Epidermal melanocyte (primary cell): ENCODE measurements around the gene SNED1.
"Not testable (repeated sequence)": the region's sequence is repeated elsewhere in the genome, so short reads cannot be mapped to it uniquely, and the experiment has no call there.

ENCODE experiments used
- DNase-seq: peaks from one replicate; pipeline ENCODE4 v3.0.0; 2011; ENCODE audit warnings: low spot score; ENCODE audit not compliant: insufficient read length

Gene SNED1

DNA sequence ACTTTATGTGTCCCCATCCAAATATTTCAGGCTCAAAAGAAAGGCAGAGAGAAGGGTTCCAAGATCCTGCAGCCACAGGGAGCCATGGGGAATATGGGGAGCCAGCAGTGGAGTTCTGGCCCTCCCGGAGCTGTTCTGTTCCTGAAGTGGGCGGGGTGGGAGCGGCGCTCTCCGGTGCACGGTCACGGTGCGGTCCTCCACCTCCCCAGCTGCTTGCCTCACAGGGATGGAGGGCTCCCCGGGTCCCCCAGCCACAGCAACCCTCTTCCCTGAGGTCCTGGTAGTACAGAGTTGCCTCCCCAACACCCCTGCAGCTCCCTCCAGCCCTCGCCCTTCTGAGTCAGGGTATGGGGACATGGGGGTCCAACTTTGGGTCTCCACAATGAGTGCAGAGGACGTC, 26.2 kb upstream of the SNED1 start:
- DNase-seq: no peak

DNA sequence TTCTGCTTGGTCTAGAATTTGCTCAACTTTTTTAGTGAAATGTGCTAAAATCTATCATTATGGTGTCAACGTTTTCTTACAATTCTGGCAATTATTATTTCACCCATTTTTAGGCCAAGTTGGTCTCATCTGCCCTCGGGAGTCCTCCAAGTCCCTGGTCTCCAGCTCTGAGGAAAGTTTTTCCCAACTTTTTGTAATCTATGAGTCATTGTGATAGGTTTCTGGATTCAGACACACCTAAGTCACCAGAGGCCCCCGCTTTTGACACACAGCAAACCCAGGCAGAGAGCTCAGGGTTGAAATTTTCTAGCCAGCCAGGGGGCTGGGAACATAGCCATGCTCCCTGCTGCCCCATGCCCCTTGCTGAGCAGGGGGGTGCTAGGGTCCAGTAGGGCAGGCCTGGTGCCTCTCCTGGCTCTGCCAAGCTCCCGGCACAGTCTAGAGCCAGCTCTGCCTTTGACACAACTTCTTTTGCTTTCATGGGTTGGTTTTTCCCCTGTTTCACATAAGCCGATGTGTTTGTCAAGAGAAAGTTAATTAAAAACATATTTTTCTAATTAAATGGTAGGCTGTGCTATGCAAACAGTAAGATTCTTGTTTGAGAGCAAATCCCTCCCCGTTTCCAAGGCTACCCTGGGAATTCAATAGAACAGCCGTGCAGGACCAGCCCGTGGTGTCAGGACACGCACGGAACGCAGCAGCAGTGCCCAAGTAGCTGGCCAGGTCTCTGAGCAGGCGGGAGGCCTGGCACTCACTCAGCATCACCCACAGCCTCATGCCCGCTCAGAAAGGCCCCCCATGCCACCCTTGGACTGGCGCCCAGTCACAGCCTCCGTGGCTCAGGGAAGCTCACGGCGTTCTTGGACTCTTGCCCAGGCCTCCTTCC, 25.5 kb upstream of the SNED1 start:
- peak; percentile 89 for DNase-seq

DNA sequence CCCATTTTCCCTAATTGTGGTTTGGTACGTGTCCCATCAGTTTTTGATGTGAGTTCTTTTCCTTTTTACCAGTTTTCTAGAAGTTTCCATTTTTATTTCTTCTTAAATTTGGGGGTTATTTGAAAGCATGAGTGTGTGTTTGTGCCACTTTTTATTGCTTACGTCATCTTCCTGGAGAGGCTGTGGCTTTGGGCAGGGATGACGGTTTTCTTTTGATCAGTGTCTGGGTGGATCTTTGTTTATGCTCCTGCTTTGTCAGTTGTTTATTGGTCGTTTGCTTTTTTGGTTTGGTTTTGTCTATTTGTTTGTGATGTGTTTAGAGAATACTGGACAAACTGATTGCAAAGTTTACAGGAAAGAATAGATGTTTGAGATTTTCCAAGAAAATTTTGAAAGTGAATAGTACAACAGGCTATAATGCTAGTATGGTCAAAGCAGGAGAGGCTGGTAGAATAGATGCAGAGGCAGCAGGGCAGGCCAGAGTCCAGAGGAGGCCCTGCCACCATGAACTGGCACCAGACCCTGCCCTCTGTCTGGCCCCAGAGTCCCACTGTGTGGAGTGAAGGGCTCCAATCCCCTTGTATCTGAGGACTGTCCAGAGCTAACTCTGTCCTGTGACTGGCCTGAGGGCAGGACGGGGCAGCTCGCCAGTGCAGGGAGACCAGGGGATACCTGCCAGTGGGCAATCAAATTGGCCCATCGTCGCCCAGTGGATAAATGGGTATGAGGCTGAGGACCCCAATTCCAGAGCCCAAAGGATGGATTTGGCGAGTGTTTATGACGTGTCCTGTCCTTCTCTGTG, 23.4 kb upstream of the SNED1 start:
- no peak for DNase-seq

DNA sequence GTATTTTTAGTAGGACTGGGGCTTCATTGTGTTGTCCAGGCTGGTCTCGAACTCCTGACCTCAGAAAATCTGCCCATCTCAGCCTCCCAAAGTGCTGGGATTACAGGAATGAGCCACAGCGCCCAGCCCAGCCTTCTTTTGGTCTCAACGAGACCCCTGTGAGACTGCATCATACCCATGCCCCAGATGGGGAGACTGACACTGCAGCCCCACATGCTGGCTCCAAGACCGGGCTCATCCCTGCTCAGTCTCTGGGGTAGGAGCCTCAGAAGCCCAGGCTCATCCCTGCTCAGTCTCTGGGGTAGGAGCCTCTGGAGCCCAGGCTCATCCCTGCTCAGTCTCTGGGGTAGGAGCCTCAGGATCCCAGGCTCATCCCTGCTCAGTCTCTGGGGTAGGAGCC, 22.5 kb upstream of the SNED1 start:
- not testable (repeated sequence) for DNase-seq

DNA sequence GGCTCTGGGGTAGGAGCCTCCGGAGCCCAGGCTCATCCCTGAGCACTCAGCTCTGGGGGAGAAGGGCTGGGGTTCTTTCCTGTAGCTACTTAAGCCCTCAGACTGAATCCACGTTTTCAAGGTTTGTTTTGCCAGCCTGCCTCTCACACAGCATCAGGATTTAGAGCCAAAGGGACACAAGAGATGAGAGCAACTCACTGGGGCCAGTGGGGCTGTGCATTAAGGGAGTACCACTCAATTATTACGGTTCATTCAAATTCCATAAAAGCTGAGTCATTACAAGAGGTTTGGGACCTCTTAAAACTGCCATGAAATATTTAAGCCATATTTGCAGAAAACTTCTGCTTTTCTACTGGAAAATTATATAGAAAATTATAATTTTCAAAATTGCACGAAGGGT, 17.1 kb upstream of the SNED1 start:
- no peak for DNase-seq

DNA sequence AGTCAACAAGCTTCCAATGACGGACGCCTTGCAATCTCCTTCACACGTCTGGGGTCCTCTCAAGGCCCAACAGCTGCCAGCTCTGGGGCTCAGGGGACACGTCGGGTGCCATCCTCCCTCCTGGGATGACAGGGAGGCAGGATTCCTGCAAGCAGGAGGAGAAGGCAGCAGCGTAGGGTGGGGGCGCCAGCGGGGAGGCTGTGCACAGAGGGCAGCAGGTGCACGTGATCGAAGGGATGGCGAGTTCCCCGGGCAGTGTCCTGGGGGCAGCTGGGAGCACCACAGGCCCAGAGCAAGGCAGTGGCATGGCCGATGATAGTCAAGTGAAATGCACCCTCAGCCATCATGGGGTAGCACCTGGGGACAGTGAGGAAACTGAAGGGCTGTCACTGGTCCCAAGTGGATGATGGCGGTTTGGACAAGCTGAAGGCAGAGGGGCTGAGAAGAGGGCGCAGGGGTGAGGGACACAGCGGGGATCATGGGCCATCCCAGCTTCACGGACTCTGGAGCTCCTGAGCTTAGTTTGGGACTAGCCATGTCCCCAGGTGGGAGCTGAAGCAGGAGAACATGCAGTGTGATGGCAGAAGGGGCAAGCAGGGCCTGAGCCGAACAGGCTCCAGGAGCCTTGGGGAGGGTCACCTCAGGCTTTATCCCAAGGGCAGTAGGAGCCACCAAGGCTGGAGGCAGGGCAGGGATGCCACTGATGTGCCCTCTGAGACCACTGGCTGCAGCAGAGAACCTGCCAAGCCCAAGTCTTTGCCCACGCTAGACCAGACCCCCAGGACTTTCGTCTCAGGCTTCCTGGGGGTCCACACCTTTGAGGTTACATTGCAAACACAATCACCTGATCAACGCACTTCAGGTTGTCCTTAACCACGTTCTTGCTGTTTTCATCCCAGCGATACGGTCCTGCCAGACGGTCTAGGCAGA, 16.3 kb upstream of the SNED1 start:
- DNase-seq: no peak

DNA sequence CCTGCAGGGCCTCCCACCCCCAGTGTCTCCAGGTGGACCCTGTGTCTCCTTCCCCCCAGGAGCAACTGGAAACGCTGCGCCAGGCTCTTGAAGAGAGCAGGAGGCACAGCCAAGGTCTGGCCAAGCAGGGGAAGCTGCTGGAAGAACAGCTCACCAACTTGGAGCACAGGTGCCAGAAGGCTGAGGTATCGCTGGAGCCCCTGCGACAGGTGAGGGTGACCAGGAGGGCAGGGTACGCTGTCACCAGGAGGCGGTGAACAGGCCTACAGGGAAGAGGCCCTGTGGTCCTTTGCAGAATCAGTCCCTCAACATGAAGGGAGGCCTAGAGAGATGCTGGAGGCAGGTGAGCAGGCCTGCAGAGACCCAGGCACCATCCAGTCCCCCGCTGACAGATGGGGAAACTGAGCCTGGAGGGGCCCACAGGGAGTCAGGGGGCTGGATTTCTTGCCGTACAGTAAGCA, 15.6 kb upstream of the SNED1 start:
- DNase-seq: no peak

DNA sequence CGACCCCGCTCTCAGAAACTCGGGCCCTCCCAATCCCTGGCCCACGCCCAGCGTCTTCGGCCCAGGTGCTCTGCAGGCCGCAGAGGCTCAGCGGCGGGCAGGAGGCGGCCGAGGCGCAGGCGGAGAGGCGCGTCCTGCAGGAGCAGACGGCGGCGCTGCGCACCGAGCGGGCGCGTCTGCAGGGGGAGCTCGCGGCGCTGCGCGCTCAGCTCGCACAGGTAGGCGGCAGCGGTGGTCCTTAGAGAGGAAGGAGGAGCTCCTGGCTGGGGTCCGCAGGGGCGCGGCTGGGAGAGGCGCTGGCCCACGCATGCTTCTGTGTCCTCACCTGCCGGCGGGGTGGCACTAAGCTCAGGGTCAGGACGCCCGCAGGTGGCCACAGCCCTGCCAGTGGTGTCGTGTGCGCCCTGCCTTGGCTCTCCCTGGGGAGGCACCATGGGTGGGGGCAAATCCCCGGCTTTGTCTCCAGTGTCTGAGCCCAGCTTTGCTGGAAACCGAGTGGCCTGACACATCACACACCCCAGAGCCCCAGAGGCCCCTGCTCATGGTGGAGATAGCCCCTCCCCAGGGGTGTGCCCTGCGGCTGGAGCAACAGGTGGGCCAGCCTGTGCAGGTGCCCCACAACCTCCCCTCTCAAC, 14.9 kb upstream of the SNED1 start:
- no peak for DNase-seq

DNA sequence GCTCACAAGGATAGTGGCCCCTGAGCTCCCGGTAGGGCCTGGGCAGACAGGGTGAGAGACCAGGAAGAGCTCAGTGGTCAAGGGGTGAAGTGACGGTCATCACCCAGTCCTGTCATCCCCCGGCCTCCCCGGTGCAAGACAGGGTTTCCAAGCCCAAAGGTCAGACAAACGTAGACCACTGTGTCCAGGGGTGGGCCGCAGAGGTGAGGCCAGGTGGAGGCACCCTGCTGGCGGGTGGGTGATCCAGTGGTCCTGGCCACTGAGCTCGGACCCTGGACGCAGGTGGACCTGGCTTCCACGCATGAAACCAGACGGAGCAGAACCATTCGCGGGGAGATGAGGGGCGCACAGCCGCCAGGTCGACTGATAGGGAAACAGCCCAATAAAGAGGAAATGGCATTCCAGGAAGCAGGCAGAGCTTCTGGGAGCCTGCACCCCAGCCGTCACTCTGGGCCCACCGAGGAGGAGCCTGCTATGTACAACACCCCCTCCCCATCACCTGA, 14.4 kb upstream of the SNED1 start:
- no peak for DNase-seq

DNA sequence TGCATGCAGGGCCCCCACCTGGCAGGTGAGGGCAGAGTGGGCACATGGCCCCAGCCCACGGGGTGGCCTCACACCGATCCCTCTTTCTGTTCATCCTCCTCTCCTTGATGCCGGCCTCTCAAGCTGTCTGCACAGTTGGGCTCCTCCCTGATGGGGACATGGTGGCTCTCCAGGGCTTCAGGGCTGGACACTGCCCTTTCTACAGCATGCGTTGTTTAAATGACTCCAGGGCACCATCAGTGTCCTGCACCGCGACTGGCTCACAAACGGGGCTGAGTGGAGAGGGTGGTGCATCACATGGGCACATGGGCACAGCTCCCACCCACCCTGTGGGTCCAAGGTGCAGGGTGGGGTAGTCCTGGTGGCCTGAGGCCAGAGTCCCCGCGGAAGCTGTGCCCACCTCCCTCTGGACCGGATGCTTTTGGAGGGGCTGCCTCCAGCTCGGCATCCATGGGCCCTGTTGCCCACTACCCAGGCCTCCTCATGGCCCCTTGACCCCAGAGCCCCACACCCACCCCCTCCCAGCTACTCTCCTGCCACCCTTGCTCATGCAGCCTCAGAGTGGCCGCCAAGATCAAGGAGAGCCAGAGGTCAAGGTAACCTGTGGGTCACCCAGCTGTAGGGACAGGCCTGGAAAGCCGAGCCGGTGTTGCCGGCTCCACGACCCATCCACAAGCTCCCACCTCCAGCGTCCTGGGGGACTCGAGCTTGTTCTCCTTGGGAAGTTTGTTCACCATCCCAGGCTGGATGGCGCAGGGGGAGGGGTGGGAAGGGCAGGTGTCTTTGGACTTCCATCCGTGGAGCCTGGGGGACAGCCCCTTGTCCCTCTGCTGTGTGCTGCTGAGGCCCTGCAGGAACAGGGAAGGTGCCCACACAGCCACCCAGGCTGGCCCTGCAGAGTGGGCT, 12.3 kb upstream of the SNED1 start:
- DNase-seq: no peak

DNA sequence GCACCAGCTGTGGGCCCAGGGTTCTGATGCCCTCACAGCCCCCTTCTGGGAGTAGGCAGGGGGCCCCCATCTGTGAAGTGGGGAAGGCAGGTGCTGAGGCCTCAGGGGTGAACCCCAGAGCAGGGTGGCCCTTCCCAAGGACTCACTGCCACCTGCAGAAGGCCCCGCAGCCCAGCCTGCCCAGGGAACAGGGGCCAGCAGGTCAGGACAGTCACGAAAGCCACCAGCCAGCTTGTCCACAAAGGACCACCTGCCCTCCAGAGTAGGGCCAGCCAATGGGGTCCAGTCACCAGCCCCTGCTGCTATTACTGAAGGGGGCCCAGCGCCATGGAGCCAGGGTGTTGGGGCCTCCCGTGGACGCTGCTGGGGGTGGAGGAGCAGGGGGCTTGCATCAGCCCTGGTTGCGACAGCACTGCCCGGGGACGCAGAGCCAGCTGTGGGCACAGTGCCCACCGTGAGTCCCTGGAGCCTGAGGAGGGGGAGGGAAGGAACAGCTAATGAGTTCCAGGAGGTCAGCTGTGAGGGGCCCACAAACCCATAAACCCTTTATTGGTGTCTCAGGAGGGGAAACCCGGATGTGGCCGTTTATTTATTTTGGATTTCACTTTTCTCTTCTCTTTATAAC, 11.5 kb upstream of the SNED1 start:
- DNase-seq: peak; percentile 38

DNA sequence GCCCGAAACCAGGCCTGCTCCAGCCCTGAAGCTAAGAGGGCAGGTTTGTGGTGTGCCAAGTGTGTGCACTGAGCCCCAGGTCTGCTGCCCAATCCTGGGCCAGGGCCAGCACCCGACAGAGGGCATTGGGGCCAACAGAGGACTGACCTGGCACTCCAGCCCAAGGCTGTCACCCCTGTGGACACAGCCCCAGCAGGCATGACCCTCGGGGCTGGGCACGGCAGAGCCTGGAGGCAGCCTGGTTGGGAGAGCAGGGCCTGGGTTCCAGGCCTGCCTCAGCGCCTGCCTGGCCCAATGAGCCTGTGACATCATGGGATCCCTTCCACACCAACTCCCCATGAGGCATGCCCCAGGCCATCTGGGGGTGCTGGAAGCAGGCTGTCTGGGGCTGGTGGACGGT, 10.8 kb upstream of the SNED1 start:
- no peak for DNase-seq

DNA sequence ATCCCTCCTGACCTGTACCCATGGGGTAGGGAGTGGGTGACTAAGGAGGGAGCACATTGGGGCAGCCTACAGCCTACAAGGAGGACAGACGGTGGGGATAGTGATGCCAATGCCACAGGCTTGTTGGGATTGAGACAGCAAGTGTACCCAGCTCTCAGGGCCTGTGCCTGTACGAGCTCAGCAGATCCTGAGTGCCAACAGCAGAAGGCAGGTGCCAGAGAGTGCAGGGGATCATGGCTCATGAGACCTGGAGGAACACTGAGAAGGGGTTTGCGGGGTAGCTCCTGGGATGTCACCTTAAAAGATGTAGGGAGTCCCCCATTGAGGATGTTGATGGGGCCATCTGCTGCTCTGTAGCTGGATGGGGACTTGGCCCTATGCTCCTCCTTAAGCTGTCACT, 10.3 kb upstream of the SNED1 start:
- no peak for DNase-seq

DNA sequence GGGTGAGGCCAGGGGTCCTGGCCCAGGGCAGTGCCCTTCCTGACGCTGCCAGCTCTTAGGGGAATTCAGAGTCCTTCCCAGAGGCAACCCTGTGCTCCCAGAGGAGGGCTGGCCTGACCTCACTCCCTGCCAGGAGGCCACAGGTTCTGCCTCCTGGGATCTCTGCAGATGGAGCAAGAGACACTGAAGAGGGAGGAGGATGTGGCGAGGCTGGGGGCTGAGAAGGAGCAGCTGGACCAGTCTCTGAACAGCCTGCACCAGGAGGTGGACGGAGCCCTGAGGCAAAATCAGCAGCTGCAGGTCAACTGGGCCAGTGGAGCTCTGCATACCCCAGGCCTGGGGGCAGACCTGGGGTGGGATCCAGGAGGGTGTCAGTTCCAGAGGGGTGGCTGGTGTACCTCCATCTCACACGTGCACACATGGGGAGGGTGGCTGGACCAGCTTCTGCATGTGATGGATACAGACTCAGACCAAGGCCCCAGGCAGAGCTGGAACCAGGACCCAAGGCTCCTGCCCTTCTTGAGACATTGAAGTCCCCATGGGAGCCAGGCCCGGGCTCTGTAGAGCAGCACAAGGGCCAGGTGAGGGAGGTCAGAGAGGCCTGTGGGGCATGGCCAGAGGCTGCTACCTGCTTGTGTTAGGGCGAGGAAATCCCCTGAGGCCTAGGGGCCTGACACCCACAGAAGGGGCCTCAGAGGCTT, 9.7 kb upstream of the SNED1 start:
- DNase-seq: no peak

DNA sequence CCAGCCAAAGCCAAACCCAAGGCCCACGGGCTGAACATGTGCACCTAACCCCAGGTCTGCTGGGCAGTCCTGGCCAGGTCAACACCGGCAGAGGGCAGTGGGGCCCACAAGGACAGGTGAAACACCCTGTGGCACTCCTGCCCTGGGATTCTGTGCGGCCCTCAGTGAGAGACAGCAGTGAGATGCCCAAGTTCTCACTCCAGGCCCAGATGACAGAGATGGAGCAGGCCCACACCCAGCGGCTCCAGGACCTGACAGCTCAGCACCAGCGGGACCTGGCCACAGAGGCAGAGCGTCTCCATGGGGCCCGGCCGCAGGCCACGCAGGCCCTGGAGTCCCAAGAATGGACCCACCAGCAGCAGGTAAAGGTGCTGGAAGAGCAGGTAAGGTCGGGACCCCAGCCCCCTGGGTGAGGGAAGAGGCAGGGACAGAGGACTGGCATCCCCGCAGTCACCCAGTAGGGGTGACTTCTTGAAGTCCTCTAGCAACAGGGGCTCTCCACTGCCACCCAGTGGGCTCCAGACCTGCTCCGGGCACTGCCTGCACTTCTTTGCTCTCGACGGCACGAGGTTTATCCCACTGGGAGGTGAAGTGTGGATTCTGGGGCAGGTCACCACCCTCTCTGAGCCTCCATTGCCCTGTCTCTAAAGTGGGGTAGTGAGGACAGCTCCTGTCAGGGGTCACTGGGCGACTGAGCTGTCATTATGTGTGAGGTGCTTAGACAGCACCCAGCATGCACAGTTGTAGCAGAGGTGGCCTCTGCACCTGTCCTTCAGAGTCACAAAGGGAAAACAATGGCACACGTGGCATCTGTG, 8.8 kb upstream of the SNED1 start:
- DNase-seq: no peak

DNA sequence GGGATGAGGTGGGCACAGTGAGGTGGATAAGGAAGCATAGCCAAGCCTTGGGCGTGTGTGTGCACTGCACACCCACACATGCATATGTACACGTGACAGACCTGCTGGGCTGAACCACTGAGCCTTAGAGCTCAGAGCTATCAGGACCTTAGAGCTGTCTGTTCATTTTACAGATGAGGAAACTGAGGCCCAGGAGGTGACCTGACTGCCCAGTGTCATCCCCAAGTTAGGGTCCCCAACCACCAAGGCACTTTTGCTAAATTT, 8.2 kb upstream of the SNED1 start:
- DNase-seq: no peak

DNA sequence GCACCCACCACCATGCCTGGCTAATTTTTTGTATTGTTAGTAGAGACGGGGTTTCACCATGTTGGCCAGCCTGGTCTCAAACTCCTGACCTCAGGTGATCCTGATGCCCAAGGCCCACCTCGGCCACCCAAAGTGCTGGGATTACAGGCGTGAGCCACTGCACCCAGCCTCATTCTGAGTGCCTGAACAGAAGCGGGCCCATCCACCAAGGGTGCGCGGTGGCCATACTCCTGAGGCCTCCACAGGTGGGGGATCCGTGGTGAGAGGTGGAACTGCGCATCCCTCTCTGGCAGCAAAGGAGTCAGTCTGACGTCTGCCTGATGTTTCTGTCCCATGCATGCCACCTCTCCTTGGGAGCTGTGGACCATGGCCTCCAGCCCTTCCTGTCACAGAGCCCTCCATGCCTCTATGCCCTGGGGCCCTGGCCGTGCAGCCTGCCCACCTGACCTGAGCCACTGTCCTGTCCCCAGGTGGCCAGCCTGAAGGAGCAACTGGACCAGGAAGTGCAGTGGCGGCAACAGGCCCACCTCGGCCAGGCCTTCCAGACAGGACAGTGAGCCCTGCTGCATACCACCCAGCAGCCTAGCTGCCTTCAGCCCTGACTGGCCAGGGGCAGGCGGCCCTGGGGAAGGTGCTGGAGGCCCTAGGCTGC, 7.6 kb upstream of the SNED1 start:
- no peak for DNase-seq
